CD8-positive, alpha-beta memory T cell (primary cell): Measurements from ENCODE around the gene PCNX2. TPM values are rescaled to one million over a fixed set of nuclear protein-coding genes. Genes with fewer than 3 reads are reported as not detected.
A peak's percentile ranks its signal among the peaks of the same experiment; 100 is the strongest.

ENCODE experiments used
- CTCF ChIA-PET: fragments of 350-600 bp; sonication (Branson Sonifier 250); formaldehyde crosslinking; loops from one replicate; lab custom pipeline; 2021; ENCODE audit warnings: antibody characterized with exemption; lab: Charles Lee
- POLR2A ChIA-PET: fragments of 350-600 bp; sonication (Branson Sonifier 250); formaldehyde crosslinking; loops from one replicate; lab custom pipeline; 2021; ENCODE audit warnings: antibody characterized with exemption; lab: Charles Lee
- DNase-seq, 5 donors: peaks; one replicate each; pipeline versions ENCODE4 v3.0.0 to v3.0.0-alpha.2; 2020 to 2022; ENCODE audit warnings: mixed read lengths in 1 of 5
- H3K27ac ChIP-seq: one replicate; pipeline ENCODE4 v1.7.0; 2013; ENCODE audit warnings: low read depth, mild to moderate bottlenecking, low read length, moderate library complexity
- H3K27me3 ChIP-seq: 2 replicates; pipeline ENCODE4 v1.7.0; 2013; ENCODE audit warnings: low read length, mild to moderate bottlenecking; ENCODE audit not compliant: insufficient read depth, poor library complexity, severe bottlenecking
- H3K36me3 ChIP-seq: 2 replicates; pipeline ENCODE4 v1.7.0; 2013; ENCODE audit warnings: mild to moderate bottlenecking, low read length, moderate library complexity; ENCODE audit not compliant: insufficient read depth
- H3K4me1 ChIP-seq: 2 replicates; pipeline ENCODE4 v1.7.0; 2013; ENCODE audit warnings: mild to moderate bottlenecking, low read length, moderate library complexity; ENCODE audit not compliant: insufficient read depth
- H3K4me3 ChIP-seq: 2 replicates; pipeline ENCODE4 v1.7.0; 2013; ENCODE audit warnings: mild to moderate bottlenecking, low read length
- H3K9me3 ChIP-seq: 2 replicates; pipeline ENCODE4 v1.7.0; 2013; ENCODE audit warnings: mild to moderate bottlenecking, low read length
- H3K27ac Mint-ChIP-seq, 8 donors: one replicate each; pipeline ENCODE4 v1.8.0; 2020 to 2021; ENCODE audit warnings: mixed read lengths in 8 of 8, mild to moderate bottlenecking in 6 of 8, inconsistent platforms in 3 of 8, moderate library complexity in 3 of 8
- H3K27me3 Mint-ChIP-seq, 2 donors: one replicate each; pipeline ENCODE4 v1.8.0; 2020 to 2021; ENCODE audit warnings: mixed read lengths in 2 of 2, mild to moderate bottlenecking in 1 of 2, moderate library complexity in 1 of 2
- H3K36me3 Mint-ChIP-seq, 3 donors: one replicate each; pipeline ENCODE4 v1.8.0; 2020 to 2021; ENCODE audit warnings: mixed read lengths in 3 of 3, inconsistent platforms in 1 of 3, mild to moderate bottlenecking in 1 of 3
- H3K4me1 Mint-ChIP-seq, 3 donors: one replicate each; pipeline ENCODE4 v1.8.0; 2020 to 2021; ENCODE audit warnings: mixed read lengths in 3 of 3, inconsistent platforms in 1 of 3, mild to moderate bottlenecking in 1 of 3
- H3K4me3 Mint-ChIP-seq, 7 donors: one replicate each; pipeline ENCODE4 v1.8.0; 2020 to 2021; ENCODE audit warnings: mixed read lengths in 7 of 7, mild to moderate bottlenecking in 6 of 7, moderate library complexity in 4 of 7, inconsistent platforms in 2 of 7
- H3K9me3 Mint-ChIP-seq, 5 donors: one replicate each; pipeline ENCODE4 v1.8.0; 2020 to 2022; ENCODE audit warnings: mixed read lengths in 5 of 5, mild to moderate bottlenecking in 3 of 5, moderate library complexity in 2 of 5, inconsistent platforms in 1 of 5
- polyA plus RNA-seq: library from polyadenylated mRNA; unstranded; fragments of 300-500 nt; fragmentation: Illumina TruSeq; gene quantifications from one replicate; pipeline ENCODE4 v1.2.3, GENCODE V29; 2021
- total RNA-seq, 2 experiments: library from RNA; stranded (reverse); gene quantifications; one replicate each; pipeline ENCODE4 v1.2.3, GENCODE V29; 2021

The PCNX2 gene
- total and polyA plus RNA-seq, 3 experiments from 2014 or later, result 11.7 to 27.3 (median 26.7) TPM

DNA sequence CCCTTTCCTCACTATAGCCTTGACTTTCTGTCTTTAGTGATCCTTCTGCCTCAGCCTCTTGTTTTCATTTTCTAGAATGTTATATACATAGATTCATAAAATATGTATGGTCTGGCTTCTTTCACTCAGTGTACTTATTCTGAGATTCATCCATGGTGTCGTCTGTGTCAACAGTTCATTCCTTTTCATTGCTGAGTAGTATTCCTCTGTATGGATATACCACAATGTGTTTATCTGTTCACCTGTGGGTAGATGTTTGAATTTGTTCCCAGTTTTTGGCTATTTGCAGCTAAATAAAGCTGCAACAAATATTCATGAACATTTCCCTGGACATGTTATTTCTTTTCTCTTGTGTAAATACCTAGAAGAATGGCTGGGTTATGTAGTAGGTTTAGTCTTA lies 131.8 kb downstream of the PCNX2 start:
- no peaks in the 10 kb centered on the region for H3K27me3 Mint-ChIP-seq
- ChIA-PET CTCF (no interaction called here), POLR2A (no interaction called here)
- H3K27me3 ChIP-seq, result no peaks in the 10 kb centered on the region
- H3K4me1 ChIP-seq, result no peaks in the 10 kb centered on the region
- DNase-seq, result no peak
- H3K27ac Mint-ChIP-seq, result no peak overlapping the region
- no peaks in the 10 kb centered on the region for H3K4me1 Mint-ChIP-seq
- H3K27ac ChIP-seq, result no peak overlapping the region
- peaks cover 9 to 16% (median 13%) of the 10 kb centered on the region in 5 donors for H3K9me3 Mint-ChIP-seq
- H3K4me3 Mint-ChIP-seq, result no peak overlapping the region
- H3K4me3 ChIP-seq, result no peak overlapping the region
- no peaks in the 10 kb centered on the region for H3K9me3 ChIP-seq
- peaks cover 39 to 71% (median 45%) of the 10 kb centered on the region in 3 donors for H3K36me3 Mint-ChIP-seq
- no peaks in the 10 kb centered on the region for H3K36me3 ChIP-seq

DNA sequence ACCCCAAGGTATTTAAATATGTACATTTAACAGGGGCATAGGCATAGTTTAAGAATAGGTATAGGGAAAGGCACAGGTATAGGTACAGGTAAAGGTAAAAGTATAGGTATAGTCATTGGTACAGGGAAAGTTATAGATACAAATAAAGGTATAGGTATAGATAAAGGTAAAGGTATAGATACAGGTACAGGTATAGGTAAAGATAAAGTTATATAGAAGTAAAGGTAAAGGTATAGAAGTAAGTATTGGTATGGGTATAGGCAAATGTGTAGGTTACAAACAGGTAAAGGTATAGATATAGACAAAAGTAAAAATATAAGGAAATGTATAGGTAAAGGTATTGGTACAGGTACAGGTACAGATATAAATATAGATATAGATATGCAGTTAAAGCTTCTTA lies 137.2 kb downstream of the PCNX2 start:
- H3K27me3 ChIP-seq, result no peaks in the 10 kb centered on the region
- H3K27me3 Mint-ChIP-seq, result no peaks in the 10 kb centered on the region
- H3K36me3 ChIP-seq, result no peaks in the 10 kb centered on the region
- no peaks in the 10 kb centered on the region for H3K4me1 Mint-ChIP-seq
- no peak overlapping the region for H3K27ac ChIP-seq
- DNase-seq, result no peak
- no peaks in the 10 kb centered on the region for H3K9me3 Mint-ChIP-seq
- H3K36me3 Mint-ChIP-seq, result peaks cover 20 to 74% (median 35%) of the 10 kb centered on the region in 3 donors
- ChIA-PET CTCF (no interaction called here), POLR2A (no interaction called here)
- H3K27ac Mint-ChIP-seq, result no peak overlapping the region
- no peaks in the 10 kb centered on the region for H3K9me3 ChIP-seq
- no peak overlapping the region for H3K4me3 Mint-ChIP-seq
- H3K4me3 ChIP-seq, result no peak overlapping the region
- no peaks in the 10 kb centered on the region for H3K4me1 ChIP-seq

DNA sequence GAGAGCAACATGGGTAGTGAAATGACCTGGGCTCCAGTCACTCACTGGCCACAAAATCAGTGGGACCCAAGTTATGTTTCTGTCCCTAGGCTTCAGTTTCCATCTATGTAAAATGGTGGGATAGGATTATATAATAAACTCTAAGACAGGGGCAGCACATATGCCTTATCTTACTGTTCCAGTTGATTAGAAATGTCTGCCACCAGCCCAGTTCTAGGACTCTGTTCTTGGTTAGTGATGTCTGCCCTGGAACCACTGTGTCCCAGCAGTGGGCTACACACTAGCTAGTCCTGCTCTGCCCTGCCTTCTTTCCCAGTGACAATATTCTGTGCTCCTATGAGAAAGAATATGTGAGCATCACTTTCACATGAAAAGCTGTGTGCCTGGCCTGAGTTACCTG lies 138.3 kb downstream of the PCNX2 start:
- Mint-ChIP-seq H3K4me3 (no peak overlapping the region), H3K36me3 (peaks cover 16 to 82% (median 37%) of the 10 kb centered on the region in 3 donors), H3K9me3 (no peaks in the 10 kb centered on the region), H3K27me3 (no peaks in the 10 kb centered on the region), H3K4me1 (no peaks in the 10 kb centered on the region), H3K27ac (peak overlapping the region in 1 of 8 donors; percentile 12)
- Histone ChIP-seq H3K9me3 (no peaks in the 10 kb centered on the region), H3K4me1 (no peaks in the 10 kb centered on the region), H3K36me3 (no peaks in the 10 kb centered on the region), H3K27me3 (no peaks in the 10 kb centered on the region), H3K4me3 (no peak overlapping the region), H3K27ac (no peak overlapping the region)
- DNase-seq, result no peak
- POLR2A ChIA-PET, result no interaction called here
- CTCF ChIA-PET, result no interaction called here

DNA sequence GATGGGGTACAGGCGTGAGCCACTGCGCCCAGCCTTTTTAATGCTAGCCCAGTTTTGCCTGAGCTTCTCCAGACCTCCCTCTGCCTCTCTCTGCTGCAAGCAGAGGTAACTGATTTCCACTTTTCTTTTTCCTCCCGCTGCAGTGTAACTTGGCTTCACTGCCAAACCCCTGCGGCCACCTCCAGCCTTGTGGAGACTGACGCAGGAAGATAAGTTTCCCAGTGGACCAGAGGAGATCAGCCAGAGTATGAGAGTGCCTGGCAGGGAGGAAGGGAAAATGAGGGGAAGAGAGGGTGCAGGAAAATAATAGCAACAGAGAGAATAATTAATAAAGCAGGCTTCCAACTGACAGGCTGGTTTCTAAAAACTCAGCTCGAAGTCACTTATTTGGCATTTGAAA lies 143.7 kb downstream of the PCNX2 start:
- no peak for DNase-seq
- ChIA-PET CTCF (interaction anchor here (0.7 kb wide), 1 partner anchor 17 kb away, joined by 3 read pairs; no protein-coding TSS in a partner anchor), POLR2A (no interaction called here)
- Mint-ChIP-seq H3K27me3 (no peaks in the 10 kb centered on the region), H3K9me3 (no peaks in the 10 kb centered on the region), H3K4me3 (no peak overlapping the region), H3K36me3 (peaks cover 0 to 69% (median 22%) of the 10 kb centered on the region in 3 donors), H3K27ac (peak overlapping the region in 1 of 8 donors; percentile 32), H3K4me1 (no peaks in the 10 kb centered on the region)
- no peaks in the 10 kb centered on the region for H3K4me1 ChIP-seq
- H3K9me3 ChIP-seq, result no peaks in the 10 kb centered on the region
- no peaks in the 10 kb centered on the region for H3K27me3 ChIP-seq
- no peak overlapping the region for H3K4me3 ChIP-seq
- H3K27ac ChIP-seq, result no peak overlapping the region
- no peaks in the 10 kb centered on the region for H3K36me3 ChIP-seq

DNA sequence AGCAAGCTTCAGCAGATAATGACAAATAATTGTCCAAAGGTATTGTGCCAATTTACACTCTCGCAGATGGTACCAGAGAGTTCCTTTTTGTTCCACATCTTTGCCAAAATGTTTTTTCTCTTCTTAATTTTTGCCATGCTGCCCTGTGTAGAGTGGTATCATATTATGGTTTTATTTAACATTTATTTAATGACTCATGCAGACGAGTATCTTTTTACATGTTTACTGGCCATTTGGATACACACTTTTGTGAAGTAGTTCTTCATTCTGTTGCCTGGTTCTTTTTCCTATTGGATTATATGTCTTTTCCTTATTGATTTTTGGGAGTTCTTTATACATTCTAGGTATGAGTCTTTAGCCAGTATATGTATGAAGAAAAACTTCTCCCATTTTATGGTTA lies 151.1 kb downstream of the PCNX2 start:
- no peaks in the 10 kb centered on the region for H3K36me3 ChIP-seq
- no peak for DNase-seq
- no peak overlapping the region for H3K27ac Mint-ChIP-seq
- no peaks in the 10 kb centered on the region for H3K4me1 ChIP-seq
- ChIA-PET CTCF (no interaction called here), POLR2A (no interaction called here)
- no peaks in the 10 kb centered on the region for H3K9me3 ChIP-seq
- H3K27me3 Mint-ChIP-seq, result no peaks in the 10 kb centered on the region
- peaks cover 0 to 51% (median 23%) of the 10 kb centered on the region in 3 donors for H3K36me3 Mint-ChIP-seq
- H3K4me3 Mint-ChIP-seq, result no peak overlapping the region
- no peaks in the 10 kb centered on the region for H3K27me3 ChIP-seq
- H3K4me3 ChIP-seq, result no peak overlapping the region
- no peaks in the 10 kb centered on the region for H3K4me1 Mint-ChIP-seq
- H3K27ac ChIP-seq, result no peak overlapping the region
- no peaks in the 10 kb centered on the region for H3K9me3 Mint-ChIP-seq

DNA sequence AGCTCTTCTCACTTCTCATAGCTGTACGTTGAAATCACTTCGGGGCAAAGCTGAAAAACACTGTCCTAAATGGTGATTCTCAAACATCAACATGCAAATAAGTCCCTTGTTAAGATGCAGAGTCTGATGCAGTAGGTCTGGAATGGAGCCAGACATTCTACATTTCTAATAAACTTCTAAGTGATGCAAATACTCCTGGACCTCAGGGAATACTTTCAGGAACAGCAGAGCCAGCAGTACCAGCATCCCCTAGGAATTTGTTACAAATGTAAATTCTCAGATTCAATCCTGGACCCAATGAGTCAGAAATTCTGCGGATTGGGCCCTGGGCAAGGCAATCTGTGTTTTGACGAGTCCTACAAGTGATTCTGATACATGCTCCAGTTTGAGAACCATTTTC lies 152.3 kb downstream of the PCNX2 start:
- no peak overlapping the region for H3K27ac Mint-ChIP-seq
- Histone ChIP-seq H3K4me1 (no peaks in the 10 kb centered on the region), H3K4me3 (no peak overlapping the region), H3K27ac (no peak overlapping the region), H3K27me3 (no peaks in the 10 kb centered on the region), H3K36me3 (no peaks in the 10 kb centered on the region), H3K9me3 (no peaks in the 10 kb centered on the region)
- POLR2A ChIA-PET, result no interaction called here
- CTCF ChIA-PET, result no interaction called here
- peaks cover 0 to 54% (median 20%) of the 10 kb centered on the region in 3 donors for H3K36me3 Mint-ChIP-seq
- DNase-seq, result no peak
- H3K4me3 Mint-ChIP-seq, result no peak overlapping the region
- H3K27me3 Mint-ChIP-seq, result no peaks in the 10 kb centered on the region
- H3K4me1 Mint-ChIP-seq, result no peaks in the 10 kb centered on the region
- H3K9me3 Mint-ChIP-seq, result no peaks in the 10 kb centered on the region

DNA sequence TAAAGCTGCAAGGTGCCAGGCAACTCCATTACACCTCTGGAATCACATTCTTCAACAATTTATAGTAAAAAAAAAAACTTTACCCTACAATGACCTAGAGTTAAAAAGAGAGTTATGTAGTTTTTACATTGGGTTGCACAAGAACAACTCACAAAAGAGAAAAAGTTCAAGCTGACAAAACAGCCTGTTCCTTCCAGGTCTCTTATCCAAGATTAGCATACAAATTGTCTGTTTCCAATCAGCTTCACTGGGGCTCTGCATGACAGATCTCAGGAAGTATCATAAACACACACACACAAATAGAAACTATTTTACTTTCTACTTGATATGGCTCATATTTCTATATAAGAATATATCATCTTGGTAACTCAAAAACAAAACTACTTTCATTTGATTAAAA lies 154.6 kb downstream of the PCNX2 start:
- H3K9me3 Mint-ChIP-seq, result no peaks in the 10 kb centered on the region
- no peaks in the 10 kb centered on the region for H3K4me1 ChIP-seq
- no peaks in the 10 kb centered on the region for H3K36me3 ChIP-seq
- POLR2A ChIA-PET, result no interaction called here
- H3K4me3 Mint-ChIP-seq, result no peak overlapping the region
- CTCF ChIA-PET, result no interaction called here
- H3K9me3 ChIP-seq, result no peaks in the 10 kb centered on the region
- H3K36me3 Mint-ChIP-seq, result peaks cover 0 to 57% (median 24%) of the 10 kb centered on the region in 3 donors
- no peak overlapping the region for H3K4me3 ChIP-seq
- H3K27ac Mint-ChIP-seq, result peak overlapping the region in 1 of 8 donors; percentile 6
- DNase-seq, result no peak
- H3K27me3 Mint-ChIP-seq, result no peaks in the 10 kb centered on the region
- no peak overlapping the region for H3K27ac ChIP-seq
- no peaks in the 10 kb centered on the region for H3K4me1 Mint-ChIP-seq
- H3K27me3 ChIP-seq, result no peaks in the 10 kb centered on the region

DNA sequence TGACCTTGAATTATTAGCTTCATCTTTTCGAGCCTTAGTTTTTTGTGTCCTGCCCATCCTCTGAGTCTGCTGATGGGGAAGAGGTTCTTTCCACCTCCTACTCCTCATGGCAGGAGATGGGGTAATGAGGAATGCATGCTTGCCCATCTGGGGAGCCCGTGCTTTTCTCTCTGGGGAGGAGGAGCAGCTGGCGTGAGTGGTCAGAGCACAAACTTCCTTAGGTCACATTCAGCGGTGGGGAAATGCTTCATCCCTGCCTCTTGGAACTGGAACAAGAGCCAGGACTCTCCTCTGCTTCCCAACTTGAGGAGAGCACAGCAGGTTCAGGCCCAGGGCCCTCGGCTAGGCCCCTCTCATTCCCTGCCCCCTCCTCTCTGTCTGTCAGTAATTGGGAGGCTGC lies 155.0 kb downstream of the PCNX2 start:
- no peak overlapping the region for H3K4me3 ChIP-seq
- H3K4me1 ChIP-seq, result no peaks in the 10 kb centered on the region
- Mint-ChIP-seq H3K36me3 (peaks cover 0 to 57% (median 28%) of the 10 kb centered on the region in 3 donors), H3K27me3 (no peaks in the 10 kb centered on the region), H3K27ac (no peak overlapping the region), H3K4me1 (no peaks in the 10 kb centered on the region), H3K4me3 (no peak overlapping the region), H3K9me3 (no peaks in the 10 kb centered on the region)
- no peaks in the 10 kb centered on the region for H3K9me3 ChIP-seq
- DNase-seq, result no peak
- H3K27ac ChIP-seq, result no peak overlapping the region
- ChIA-PET POLR2A (no interaction called here), CTCF (no interaction called here)
- H3K36me3 ChIP-seq, result no peaks in the 10 kb centered on the region
- no peaks in the 10 kb centered on the region for H3K27me3 ChIP-seq
